Kidney glomerular epithelial cell (primary cell): ENCODE measurements around the gene SPRED1.
A peak's percentile ranks its signal among the peaks of the same experiment; 100 is the strongest.
"Not testable (repeated sequence)": the region's sequence is repeated elsewhere in the genome, so short reads cannot be mapped to it uniquely, and the experiment has no call there.

Source experiments
- DNase-seq: peaks from one replicate; lab custom pipeline; 2025; lab: John Stamatoyannopoulos, UW

SPRED1 gene

GRCh38 chr15:38231436-38231835 lies 21.2 kb upstream of the SPRED1 start:
- DNase-seq, result no peak

DNA sequence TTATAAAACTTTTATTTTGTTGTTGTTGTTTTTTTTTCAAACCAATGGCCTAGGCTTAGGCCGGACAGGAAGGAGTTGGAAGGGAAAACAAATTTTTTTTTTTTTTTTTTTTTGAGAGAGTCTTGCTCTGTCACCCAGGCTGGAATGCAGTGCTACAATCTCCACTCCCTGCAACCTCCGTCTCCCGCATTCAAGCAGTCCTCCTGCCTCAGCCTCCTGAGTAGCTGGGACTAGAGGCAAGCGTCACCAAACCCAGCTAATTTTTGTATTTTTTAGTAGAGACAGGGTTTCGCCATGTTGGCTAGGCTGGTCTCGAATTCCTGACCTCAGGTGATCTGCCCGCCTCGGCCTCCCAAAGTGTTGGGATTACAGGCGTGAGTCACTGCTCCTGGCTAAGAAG lies 15.6 kb upstream of the SPRED1 start:
- DNase-seq, result not testable (repeated sequence)

DNA sequence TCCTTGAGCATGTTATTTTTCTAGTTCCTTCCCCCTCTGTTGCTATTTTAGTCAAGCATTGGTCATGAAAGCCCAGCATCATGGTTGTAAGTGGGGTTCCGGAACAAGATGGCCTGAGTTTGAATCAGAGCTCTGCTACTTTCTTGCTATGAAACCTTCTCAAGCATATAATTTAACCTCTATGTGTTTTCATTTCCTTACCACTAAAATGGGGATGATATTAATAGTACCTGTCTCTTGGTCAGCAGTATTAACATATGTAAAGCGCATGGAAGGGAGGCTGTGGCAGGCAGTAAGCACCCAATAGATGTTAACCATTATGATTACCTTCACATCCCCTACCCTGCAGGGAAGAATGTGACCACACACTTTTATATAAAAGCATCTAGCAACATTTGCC lies 14.3 kb upstream of the SPRED1 start:
- DNase-seq, result no peak

GRCh38 chr15:38242055-38242454 lies 10.6 kb upstream of the SPRED1 start:
- no peak for DNase-seq

DNA sequence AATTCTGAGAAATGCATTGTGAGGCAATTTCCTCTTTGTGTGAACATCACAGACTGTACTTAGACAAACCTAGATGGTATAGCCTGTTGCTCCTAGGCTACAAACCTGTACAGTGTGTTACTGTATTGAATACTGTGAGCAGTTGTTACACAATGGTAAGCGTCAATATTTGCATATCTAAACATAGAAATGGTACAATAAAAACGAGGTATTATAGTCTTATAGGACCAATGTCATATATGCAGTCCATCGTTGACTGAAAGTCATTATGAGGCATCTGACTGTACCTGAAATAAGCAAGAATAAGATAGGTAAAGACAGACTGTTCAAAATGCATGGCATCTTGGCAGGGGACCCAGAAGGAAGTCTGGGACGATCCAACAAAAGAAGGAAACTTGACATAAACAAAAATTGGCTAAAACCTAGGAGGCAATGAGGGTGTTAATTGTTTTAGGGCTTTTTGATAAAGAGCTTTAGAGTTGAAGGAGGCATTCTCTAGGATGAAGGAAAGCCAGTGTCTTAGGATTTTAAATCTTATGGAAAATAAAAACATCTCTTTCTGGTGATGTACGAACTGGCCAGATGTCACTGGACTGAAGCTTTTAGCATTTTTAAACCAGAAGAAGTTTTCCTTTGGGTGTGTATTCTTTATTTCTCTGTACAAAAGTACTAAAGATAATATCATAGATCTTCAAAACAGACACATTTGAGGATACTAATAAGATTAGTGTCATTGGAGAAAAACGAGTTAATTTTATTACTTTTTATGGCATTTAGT lies 9.2 kb upstream of the SPRED1 start:
- no peak for DNase-seq

DNA sequence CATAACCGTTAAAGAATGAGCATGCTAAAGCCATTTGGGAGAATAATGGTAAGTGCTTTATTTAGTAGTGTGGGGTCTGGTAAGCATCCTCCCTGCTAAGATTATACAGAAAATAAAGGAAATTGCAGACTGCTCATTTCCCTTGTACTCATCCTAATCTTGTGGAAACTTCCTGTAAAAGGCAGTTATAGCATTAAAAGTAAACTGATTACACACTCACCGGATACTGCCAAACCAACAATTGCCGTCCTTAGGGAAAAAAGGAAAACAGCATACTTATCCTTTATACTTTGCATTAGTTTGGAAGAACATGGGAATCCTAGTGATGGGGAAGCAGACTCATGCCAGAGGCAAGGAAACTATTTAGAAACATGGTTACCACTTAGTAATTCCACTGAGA lies 5.3 kb upstream of the SPRED1 start:
- DNase-seq, result no peak

- DNase-seq, result peak; percentile 54
These were observed 730 bp downstream of the SPRED1 start for GRCh38 chr15:38253351-38253781.

DNA sequence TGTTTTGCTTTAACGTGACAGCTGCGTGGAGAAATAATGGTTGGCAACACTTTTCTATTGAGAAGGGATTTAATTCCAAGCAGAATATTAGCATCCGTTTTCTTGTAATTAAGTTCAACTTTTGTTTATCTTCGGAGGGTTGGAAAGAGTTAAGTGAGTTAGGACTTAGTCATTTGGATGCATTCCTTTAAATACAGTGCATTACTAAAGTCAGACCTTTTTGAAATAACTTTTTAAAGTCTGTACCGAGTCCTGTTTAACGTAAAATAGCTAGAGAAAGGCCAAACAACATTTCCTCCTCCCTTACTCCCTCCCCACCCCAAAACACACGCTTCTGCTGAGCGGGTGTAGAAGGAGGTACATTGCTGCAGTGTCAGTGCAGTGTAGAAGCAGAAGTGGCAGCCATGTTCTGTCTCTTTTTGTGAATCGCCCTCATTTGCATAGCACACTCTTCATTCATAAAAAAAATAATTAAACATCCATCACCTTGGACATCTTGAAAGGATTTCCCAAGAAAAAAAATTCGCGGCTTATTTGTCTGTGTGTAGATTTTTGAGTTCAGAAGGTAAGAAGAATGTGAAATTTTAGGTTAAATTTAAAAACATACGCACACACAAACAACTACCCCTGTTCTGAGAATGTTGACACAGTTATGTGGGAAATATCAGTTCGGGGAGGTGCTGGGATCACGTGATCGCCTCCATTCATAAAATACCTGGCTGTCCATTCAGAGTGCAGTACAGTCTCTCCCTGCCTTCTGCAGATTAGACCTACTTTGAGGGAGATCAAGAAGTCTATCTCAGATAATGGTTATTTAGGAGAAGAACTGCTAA lies 1.6 kb downstream of the SPRED1 start:
- peak; percentile 93 for DNase-seq

DNA sequence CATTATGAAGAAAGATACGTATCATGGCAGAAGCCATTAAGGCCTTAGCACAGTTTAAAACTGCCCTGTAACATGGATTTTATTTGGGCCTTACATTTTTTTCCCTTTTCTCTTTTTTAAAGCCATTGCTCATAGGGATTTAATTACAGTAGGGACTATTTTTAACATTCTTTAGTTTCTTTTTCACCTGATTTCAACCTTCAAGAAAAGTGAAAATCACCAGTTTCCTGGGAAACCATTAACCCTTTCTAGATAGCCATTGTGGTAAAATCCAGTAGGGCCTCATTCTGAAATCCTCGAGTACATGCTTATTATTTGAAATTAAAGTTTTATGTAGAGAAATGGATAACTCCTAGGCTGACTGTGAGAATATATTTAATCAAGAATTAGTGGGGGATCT lies 3.1 kb downstream of the SPRED1 start:
- no peak for DNase-seq

DNA sequence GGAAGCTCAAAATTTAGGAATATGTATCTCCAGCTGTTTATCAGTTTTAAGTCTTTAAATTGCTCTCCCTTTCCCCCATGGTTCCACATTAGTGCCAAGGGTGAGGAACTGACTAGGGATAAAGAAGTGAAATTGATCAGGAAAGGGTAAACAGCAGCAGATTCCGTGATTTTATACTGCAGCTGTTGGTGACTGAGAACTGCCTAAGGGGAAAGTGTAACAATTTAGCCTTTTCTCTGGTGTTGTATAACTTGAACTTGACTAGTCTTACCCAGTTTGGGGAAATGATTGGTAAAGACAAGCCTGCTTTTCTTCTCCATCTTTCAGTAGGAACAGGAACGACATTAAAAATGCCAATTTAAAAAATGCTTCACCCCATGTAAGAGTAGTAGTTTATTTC lies 5.0 kb downstream of the SPRED1 start:
- no peak for DNase-seq

DNA sequence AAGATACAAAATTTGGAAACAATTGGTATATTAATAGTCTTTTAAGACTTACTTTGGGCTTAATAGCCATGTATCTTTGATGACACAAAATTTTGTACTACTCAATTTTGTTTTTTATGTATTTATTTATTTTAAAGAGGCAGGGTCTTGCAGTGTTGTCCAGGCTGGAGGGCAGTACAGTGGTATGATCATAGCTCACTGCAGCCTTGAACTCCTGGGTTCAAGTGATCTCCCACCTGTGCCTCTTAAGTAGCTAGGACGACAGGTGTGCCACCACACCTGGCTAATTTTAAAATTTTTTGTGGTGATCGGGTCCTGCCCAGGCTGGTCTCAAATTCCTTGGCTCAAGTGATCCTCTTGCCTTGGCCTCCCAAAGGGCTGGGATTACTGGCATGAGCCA lies 6.5 kb downstream of the SPRED1 start:
- DNase-seq, result no peak

DNA sequence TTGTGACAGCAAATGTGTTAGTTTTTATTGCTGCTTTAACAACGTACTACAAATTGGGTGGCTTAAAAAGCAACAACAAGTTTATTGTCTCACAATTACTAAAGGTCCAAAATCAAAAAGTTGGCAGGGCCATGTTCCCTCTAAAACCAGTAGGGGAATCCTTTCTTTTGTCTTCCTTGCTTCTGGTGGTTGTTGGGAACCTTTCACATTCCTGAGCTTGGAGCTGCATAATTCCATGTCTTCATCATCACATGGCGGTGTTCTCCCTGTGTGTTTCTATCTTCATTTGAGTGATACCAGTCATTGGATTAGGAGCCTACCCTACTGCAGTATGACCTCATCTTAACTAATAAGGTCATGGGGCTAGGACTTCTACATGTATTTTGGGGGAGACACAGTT lies 7.4 kb downstream of the SPRED1 start:
- peak; percentile 14 for DNase-seq

- DNase-seq, result no peak
These were observed 10.6 kb downstream of the SPRED1 start for GRCh38 chr15:38263251-38263650.

GRCh38 chr15:38263996-38264395 lies 11.4 kb downstream of the SPRED1 start:
- no peak for DNase-seq

- no peak for DNase-seq
These were observed 13.8 kb downstream of the SPRED1 start for GRCh38 chr15:38266247-38266986.

DNA sequence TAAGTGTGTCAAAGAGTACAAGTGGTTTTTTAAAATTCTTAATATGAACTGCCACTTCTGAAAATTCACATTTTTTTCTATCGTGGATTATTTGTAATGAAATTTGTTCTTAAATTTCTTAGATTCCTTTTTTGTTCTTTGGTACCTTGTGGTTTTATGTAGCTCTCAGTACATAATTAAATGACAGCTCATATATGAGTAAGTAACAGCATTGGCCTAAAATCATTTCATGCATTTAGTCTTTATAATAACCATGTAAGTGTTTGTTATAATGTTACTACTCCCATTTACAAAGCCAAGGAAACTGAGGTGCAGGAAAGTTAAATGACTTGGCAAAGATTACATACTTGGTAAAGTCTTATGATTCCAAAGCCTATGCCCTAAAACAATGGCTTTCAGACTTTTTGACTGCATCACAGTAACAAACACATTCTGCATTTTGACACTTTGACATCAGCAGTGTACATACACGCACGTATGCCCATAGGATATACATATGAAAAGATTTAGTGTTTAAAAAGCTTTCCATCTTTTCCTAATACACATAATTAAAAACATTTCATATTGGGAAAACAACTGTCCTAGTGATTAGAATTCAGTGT lies 14.9 kb downstream of the SPRED1 start:
- DNase-seq, result no peak

DNA sequence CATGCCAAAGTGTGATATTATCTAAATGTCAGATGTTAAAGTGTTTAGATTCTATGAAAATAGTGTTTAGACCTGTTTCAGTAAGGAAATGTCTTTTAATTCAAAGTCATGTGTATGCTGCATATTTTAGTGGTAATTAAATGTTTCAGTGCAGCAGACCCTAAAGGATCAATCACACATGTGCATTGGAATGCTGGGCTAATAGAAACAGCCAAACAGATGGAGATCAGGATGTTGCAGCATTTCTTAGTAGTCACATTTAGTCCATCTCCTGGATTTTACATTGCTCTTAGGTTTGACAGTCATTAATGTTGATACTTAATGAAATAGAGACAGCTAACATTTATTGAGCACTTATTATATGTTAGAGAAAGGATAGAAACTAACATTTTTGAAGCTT lies 18.5 kb downstream of the SPRED1 start:
- DNase-seq, result no peak

- no peak for DNase-seq
These were observed 19.3 kb downstream of the SPRED1 start for GRCh38 chr15:38271895-38272294.

- peak; percentile 30 for DNase-seq
These were observed 19.8 kb downstream of the SPRED1 start for GRCh38 chr15:38272431-38272830.

DNA sequence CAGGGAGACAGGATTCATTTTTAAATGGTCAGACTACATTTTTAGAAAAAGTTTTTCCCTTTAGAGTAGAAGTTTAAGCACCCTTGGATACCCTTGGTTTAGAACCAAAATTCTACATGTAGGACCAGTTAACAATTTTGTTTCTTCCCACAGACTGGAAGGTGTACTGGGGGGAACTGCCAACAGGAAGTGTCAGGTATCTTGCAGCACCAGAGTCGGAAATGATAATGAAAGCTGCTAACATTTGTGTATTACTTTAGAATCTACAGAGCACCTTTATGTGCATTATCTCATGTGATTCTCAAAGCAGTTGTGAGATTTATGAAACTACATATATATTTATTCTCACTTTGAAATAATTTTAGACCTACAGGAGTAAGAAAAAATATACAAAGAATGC lies 21.5 kb downstream of the SPRED1 start:
- no peak for DNase-seq

DNA sequence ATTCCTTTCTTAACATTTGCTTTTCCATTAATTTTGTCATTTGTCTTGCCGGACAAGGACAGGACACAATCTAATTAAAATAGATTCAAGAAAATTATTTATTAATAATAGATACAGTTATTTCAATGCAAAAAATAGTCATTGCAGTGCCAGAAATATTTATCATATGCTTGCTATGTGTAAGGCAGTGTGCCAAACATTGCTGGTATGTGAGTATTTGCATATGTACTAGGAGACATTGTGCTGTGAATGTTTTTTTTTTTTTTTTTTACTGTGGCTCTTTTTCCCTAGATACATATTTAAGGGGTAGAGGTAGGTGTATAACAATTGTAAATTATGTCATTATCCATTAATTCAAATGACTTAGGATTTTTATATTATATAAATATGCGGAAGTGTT lies 23.3 kb downstream of the SPRED1 start:
- no peak for DNase-seq

- DNase-seq, result not testable (repeated sequence)
These were observed 24.6 kb downstream of the SPRED1 start for GRCh38 chr15:38277281-38277680.
